Right hindlimb (tissue), 1 donor: Measurements from ENCODE around the gene BAHCC1.

Source experiments
- DNase-seq: peaks from one replicate; pipeline ENCODE4 v3.0.0-alpha.2; 2018

The BAHCC1 gene

GRCh38 chr17:81500047-81500446, 104.8 kb downstream of the BAHCC1 start:
- DNase-seq, result no peak

- no peak for DNase-seq
Measured at GRCh38 chr17:81502471-81503017, 107.3 kb downstream of the BAHCC1 start.

GRCh38 chr17:81503619-81504018, 108.4 kb downstream of the BAHCC1 start:
- no peak for DNase-seq

- peak; percentile 16 for DNase-seq
Measured at GRCh38 chr17:81508639-81509206, 113.5 kb downstream of the BAHCC1 start.

- peak; percentile 20 for DNase-seq
Measured at GRCh38 chr17:81509207-81509971, 114.1 kb downstream of the BAHCC1 start.

GRCh38 chr17:81509972-81510784, 114.9 kb downstream of the BAHCC1 start:
- peak; percentile 13 for DNase-seq

GRCh38 chr17:81510785-81511553, 115.7 kb downstream of the BAHCC1 start:
- peak; percentile 34 for DNase-seq

- no peak for DNase-seq
Measured at GRCh38 chr17:81511554-81511803, 116.2 kb downstream of the BAHCC1 start.

GRCh38 chr17:81511804-81512561, 116.7 kb downstream of the BAHCC1 start:
- DNase-seq, result peak; percentile 25

GRCh38 chr17:81512562-81513371, 117.5 kb downstream of the BAHCC1 start, which contains the start of gene ACTG1:
ACTG1 (minus strand) TSS chr17:81512799; CDS start chr17:81512354, 445 bp downstream.
- peak; percentile 96 for DNase-seq

GRCh38 chr17:81513372-81513752, 118.1 kb downstream of the BAHCC1 start:
- peak; percentile 80 for DNase-seq

GRCh38 chr17:81513753-81514488, 118.7 kb downstream of the BAHCC1 start:
- peak; percentile 84 for DNase-seq

GRCh38 chr17:81514489-81514738, 119.2 kb downstream of the BAHCC1 start:
- DNase-seq, result no peak

- peak; percentile 87 for DNase-seq
Measured at GRCh38 chr17:81514739-81515529, 119.7 kb downstream of the BAHCC1 start.

GRCh38 chr17:81515530-81516041, 120.3 kb downstream of the BAHCC1 start:
- DNase-seq, result no peak
